Right lobe of liver (tissue), 4 donors: ENCODE results near the gene ARHGAP12.

ENCODE experiments used
- POLR2A ChIP-seq: fragments of 450-650 bp; IDR thresholded peaks from one replicate; pipeline ENCODE4 v1.6.1; 2017; ENCODE audit warnings: antibody characterized with exemption, mild to moderate bottlenecking
- TF ChIP-seq, protein P1 (sequence below), 4 donors: fragments of 200-600 bp in 3 of 4; fragments of 450-650 bp in 1 of 4; IDR thresholded peaks; one replicate each; pipeline versions ENCODE4 v1.5.1 to v1.8.0; 2016 to 2022; ENCODE audit warnings: antibody characterized with exemption in 4 of 4, mild to moderate bottlenecking in 2 of 4
- donor health status: DM: no; HTN: no; CAD: no.
- donor health status: DM: no; HTN: no; CAD: no.
- donor health status: DM: no; HTN: yes; CAD: no.

DNA sequence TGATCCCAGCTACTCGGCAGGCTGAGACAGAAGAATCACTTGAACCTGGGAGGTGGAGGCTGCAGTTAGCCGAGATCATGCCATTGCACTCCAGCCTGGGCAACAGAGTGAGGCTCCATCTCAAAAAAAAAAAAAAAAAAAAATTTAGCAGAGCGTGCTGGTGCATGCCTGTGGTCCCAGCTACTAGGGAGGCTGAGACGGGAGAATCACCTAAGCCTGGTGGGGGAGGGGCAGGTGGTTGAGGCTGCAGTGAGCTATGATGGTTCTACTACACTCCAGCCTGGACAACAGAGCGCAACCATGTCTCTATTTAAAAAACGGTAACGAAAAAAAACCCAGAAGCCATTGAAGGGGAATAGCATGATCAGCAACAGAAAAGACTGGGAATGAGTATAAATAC, 89.9 kb downstream of the ARHGAP12 start:
- TF ChIP-seq, protein P1, sequence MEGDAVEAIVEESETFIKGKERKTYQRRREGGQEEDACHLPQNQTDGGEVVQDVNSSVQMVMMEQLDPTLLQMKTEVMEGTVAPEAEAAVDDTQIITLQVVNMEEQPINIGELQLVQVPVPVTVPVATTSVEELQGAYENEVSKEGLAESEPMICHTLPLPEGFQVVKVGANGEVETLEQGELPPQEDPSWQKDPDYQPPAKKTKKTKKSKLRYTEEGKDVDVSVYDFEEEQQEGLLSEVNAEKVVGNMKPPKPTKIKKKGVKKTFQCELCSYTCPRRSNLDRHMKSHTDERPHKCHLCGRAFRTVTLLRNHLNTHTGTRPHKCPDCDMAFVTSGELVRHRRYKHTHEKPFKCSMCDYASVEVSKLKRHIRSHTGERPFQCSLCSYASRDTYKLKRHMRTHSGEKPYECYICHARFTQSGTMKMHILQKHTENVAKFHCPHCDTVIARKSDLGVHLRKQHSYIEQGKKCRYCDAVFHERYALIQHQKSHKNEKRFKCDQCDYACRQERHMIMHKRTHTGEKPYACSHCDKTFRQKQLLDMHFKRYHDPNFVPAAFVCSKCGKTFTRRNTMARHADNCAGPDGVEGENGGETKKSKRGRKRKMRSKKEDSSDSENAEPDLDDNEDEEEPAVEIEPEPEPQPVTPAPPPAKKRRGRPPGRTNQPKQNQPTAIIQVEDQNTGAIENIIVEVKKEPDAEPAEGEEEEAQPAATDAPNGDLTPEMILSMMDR (IDR thresholded peaks at IDR 0.05) = no peak
- no peak for TF ChIP-seq POLR2A
